ENCODE measurements around the gene NUDT22.

DNA sequence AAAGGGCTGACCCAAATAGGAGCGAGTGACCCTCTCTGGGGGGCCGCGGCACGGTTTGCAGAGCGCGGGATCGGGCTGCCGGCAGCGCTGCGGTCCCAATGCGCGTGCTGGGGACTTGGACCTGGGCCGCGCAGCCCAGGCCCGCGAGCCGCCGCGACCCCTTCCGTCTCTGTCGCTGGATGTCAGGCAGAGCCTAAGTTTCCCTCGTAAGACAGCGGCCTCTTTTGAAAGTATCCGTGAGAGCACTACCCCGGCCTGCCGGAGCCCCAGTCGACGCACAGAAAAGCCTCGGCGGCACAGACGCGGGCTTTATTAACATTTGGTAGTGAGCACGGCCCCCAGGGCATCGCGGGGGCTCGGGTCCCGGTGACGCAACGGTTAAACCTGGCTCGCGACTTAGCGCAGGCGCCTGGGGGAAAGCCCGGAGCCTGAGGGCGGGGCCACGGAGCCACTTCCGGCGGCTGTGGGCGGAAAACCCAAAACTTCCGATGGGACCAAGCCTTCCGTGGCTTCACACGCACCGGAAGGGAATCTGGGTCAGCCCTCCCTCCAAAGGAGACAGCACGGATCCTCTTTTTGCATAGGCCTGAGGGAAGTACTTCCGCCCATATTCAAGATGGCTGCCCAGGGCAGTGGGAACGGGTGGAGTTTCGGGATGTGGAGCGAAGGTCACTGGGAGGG lies 43.6 kb downstream of the NUDT22 start:
- TF ChIP-seq YY1 (IDR thresholded peaks at IDR 0.05; ENCODE audit: insufficient read depth, insufficient read length) = peak; percentile 99
- no peak for TF ChIP-seq SUZ12 (IDR thresholded peaks at IDR 0.05; ENCODE audit: extremely low read depth, insufficient read depth, insufficient read length)
- no peak for TF ChIP-seq ZNF274 (IDR thresholded peaks at IDR 0.05; ENCODE audit: low read depth, low read length)

Measured in NT2/D1 (cell line).